ENCODE results near the gene PLEKHG4B.

Gene PLEKHG4B

GRCh38 chr5:199950-200645 lies 108.1 kb downstream of the PLEKHG4B start:
- H3K27ac ChIP-seq, result no peak overlapping the region
- TF ChIP-seq CTCF (conservative IDR thresholded peaks at IDR 0.05) (no peak), ZFX (IDR thresholded peaks at IDR 0.05) (no peak)

- TF ChIP-seq CTCF (conservative IDR thresholded peaks at IDR 0.05), result no peak
- no peak for TF ChIP-seq ZFX (IDR thresholded peaks at IDR 0.05)
- no peak overlapping the region for H3K27ac ChIP-seq
Observed at GRCh38 chr5:200985-201384, 109.0 kb downstream of the PLEKHG4B start.

DNA sequence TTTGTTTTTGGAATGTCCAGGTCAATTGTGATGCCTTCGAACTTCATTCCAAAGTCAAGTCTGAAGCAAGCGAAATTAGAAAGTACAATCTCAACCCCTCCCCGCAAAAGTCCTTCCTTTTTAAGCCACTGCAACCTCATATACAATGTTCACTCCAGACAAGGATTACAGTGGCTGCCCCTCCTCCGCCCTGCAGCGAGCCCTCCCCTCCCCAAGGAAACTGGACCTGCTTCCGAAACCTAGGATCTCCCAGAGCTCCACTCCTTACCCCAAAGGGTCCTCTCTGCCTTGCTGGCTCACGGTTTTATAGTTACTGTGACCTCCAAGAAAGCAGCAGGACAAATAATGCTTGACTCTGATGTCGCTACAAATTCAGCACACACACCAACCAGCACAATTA lies 109.7 kb downstream of the PLEKHG4B start:
- TF ChIP-seq CTCF (conservative IDR thresholded peaks at IDR 0.05) (no peak), ZFX (IDR thresholded peaks at IDR 0.05) (no peak)
- no peak overlapping the region for H3K27ac ChIP-seq

- no peak overlapping the region for H3K27ac ChIP-seq
- TF ChIP-seq ZFX (IDR thresholded peaks at IDR 0.05) (no peak), CTCF (conservative IDR thresholded peaks at IDR 0.05) (no peak)
Observed at GRCh38 chr5:203246-203930, 111.4 kb downstream of the PLEKHG4B start.

- no peak overlapping the region for H3K27ac ChIP-seq
- TF ChIP-seq CTCF (conservative IDR thresholded peaks at IDR 0.05) (no peak), ZFX (IDR thresholded peaks at IDR 0.05) (no peak)
Observed at GRCh38 chr5:204001-204400, 112.0 kb downstream of the PLEKHG4B start.

DNA sequence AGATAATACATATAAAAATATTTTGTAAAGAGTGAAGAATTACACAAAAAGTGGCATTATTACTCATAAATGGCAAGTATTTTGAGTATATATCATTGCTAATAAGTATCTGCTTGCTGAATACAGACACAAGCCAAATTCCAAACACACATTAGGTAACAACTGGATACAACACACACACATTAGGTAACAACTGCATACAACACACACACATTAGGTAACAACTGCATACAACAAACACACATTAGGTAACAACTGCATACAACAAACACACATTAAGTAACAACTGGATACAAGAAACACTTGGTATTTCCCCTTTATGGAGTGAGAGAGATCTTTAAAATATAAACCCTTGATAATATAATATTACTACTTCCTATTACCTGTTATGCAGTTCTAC lies 112.5 kb downstream of the PLEKHG4B start:
- H3K27ac ChIP-seq, result no peak overlapping the region
- no peak for TF ChIP-seq CTCF (conservative IDR thresholded peaks at IDR 0.05)
- no peak for TF ChIP-seq ZFX (IDR thresholded peaks at IDR 0.05)

DNA sequence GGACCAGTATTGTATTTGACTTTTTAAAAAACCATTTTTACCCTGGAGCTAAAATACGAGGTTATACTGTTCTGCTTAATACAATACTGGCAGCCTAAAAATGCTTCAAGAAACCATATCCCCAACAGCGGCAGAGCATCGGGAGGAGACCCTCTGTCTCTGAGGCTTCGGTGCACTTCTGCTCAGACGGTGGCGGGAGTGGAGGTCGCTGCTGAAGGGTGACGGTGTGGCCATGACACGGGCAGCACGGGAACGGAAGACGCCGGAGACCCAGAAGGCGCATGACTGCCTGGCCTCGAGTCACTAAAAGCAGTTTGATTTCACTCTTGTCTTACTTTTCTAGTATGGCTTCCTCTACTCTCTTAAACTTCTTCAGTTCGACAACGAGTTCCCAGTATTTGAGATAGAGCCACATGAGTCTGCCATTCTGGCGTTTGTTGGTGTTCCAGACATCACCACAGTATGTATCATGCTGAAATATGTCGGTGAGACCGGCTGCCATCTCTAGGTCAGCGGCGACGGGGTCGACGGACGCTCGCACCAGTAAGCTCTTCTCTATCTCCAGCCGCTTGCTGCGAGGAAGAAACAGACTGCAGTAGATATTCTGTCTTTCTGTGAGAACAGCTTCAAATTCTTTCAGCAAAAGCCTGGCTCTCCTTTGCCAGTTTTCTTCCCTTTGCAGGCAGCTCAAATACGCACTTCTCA lies 113.2 kb downstream of the PLEKHG4B start:
- TF ChIP-seq CTCF (conservative IDR thresholded peaks at IDR 0.05) (no peak), ZFX (IDR thresholded peaks at IDR 0.05) (no peak)
- H3K27ac ChIP-seq, result no peak overlapping the region
